SU-DHL-6 (cell line): ENCODE data around the gene EGFL7.

Source experiments
- H2AFZ ChIP-seq: fragments of 200-600 bp; sonication (generic); 2 replicates; pipeline ENCODE4 v1.6.1; 2014; ENCODE audit warnings: low read depth, mild to moderate bottlenecking, moderate library complexity, mixed read lengths, antibody characterized with exemption, low read length; ENCODE audit not compliant: severe bottlenecking
- H3F3A ChIP-seq: fragments of 200-600 bp; shearing (Covaris generic); 2 replicates; pipeline ENCODE4 v1.6.0; 2016; ENCODE audit warnings: antibody characterized with exemption, mild to moderate bottlenecking; ENCODE audit not compliant: insufficient read depth
- H3K27ac ChIP-seq: fragments of 200-600 bp; sonication (generic); 2 replicates; pipeline ENCODE4 v1.5.1; 2016; ENCODE audit warnings: low read depth, mild to moderate bottlenecking, low read length, moderate library complexity, mixed read lengths
- H3K27me3 ChIP-seq: fragments of 200-600 bp; sonication (generic), shearing (Covaris generic); 2 replicates; pipeline ENCODE4 v1.6.0; 2014; ENCODE audit warnings: mild to moderate bottlenecking, low read length
- H3K36me3 ChIP-seq: fragments of 200-600 bp; sonication (generic); 2 replicates; pipeline ENCODE4 v1.6.1; 2014; ENCODE audit warnings: mild to moderate bottlenecking, low read length, mixed read lengths
- H3K4me2 ChIP-seq: fragments of 300-600, 200-600 bp; shearing (Covaris generic), sonication (generic); 2 replicates; pipeline ENCODE4 v1.6.0; 2014; ENCODE audit warnings: low read length, low read depth, mild to moderate bottlenecking; ENCODE audit not compliant: poor library complexity, severe bottlenecking
- H3K4me3 ChIP-seq: fragments of 200-600 bp; sonication (generic); 2 replicates; pipeline ENCODE4 v1.5.1; 2014; ENCODE audit warnings: antibody characterized with exemption, low read length, mild to moderate bottlenecking, mixed read lengths; ENCODE audit not compliant: insufficient read depth, poor library complexity, severe bottlenecking
- H3K79me2 ChIP-seq: fragments of 200-600 bp; sonication (generic); 2 replicates; pipeline ENCODE4 v1.6.1; 2014; ENCODE audit warnings: mild to moderate bottlenecking, low read length, moderate library complexity; ENCODE audit not compliant: insufficient read depth
- H3K9ac ChIP-seq: fragments of 200-600 bp; sonication (generic); 2 replicates; pipeline ENCODE4 v1.7.0; 2014; ENCODE audit warnings: mild to moderate bottlenecking, low read length
- H3K9me2 ChIP-seq: fragments of 200-600 bp; sonication (generic); replicated peaks from 2 replicates; pipeline ENCODE4 v1.6.1; 2014; ENCODE audit warnings: low read length; ENCODE audit not compliant: insufficient read depth
- H3K9me3 ChIP-seq: fragments of 200-600 bp; sonication (generic); 2 replicates; pipeline ENCODE4 v1.6.1; 2014; ENCODE audit warnings: low read length, mixed read lengths; ENCODE audit not compliant: insufficient read depth
- H4K20me1 ChIP-seq: fragments of 200-600 bp; sonication (generic); 2 replicates; pipeline ENCODE4 v1.6.1; 2014; ENCODE audit warnings: low read depth, mild to moderate bottlenecking, antibody characterized with exemption, low read length, moderate library complexity, mixed read lengths
- CTCF ChIP-seq: fragments of 200-600 bp; sonication (generic); IDR thresholded peaks from one replicate; pipeline ENCODE4 v1.5.1; 2017; ENCODE audit warnings: antibody characterized with exemption, mild to moderate bottlenecking, low read length, moderate library complexity; ENCODE audit not compliant: insufficient read depth, poor library complexity, severe bottlenecking
- EZH2phosphoT487 ChIP-seq: fragments of 200-600 bp; sonication (generic), shearing (Covaris generic); conservative IDR thresholded peaks from 2 replicates; pipeline ENCODE4 v1.6.1; 2018; ENCODE audit warnings: mild to moderate bottlenecking, antibody characterized with exemption, low read length, moderate library complexity, mixed read lengths

EGFL7 gene

GRCh38 chr9:136628268-136628667 lies 34.4 kb upstream of the EGFL7 start:
- H4K20me1 ChIP-seq, result no peaks in the 10 kb centered on the region
- no peak overlapping the region for H3K4me2 ChIP-seq
- no peak overlapping the region for H3K9ac ChIP-seq
- H3K27me3 ChIP-seq, result no peaks in the 10 kb centered on the region
- no peaks in the 10 kb centered on the region for H3K36me3 ChIP-seq
- H3K79me2 ChIP-seq, result no peaks in the 10 kb centered on the region
- no peak overlapping the region for H3K4me3 ChIP-seq
- no peak overlapping the region for H2AFZ ChIP-seq
- no peaks in the 10 kb centered on the region for H3F3A ChIP-seq
- H3K27ac ChIP-seq, result no peak overlapping the region
- no peaks in the 10 kb centered on the region for H3K9me2 ChIP-seq
- TF ChIP-seq EZH2phosphoT487, result no peak
- TF ChIP-seq CTCF, result no peak
- no peaks in the 10 kb centered on the region for H3K9me3 ChIP-seq

- Histone ChIP-seq H3F3A (no peaks in the 10 kb centered on the region), H3K79me2 (no peaks in the 10 kb centered on the region), H3K9me3 (no peaks in the 10 kb centered on the region), H4K20me1 (no peaks in the 10 kb centered on the region), H3K9me2 (no peaks in the 10 kb centered on the region), H3K9ac (no peak overlapping the region), H3K27me3 (no peaks in the 10 kb centered on the region), H2AFZ (no peak overlapping the region), H3K4me3 (no peak overlapping the region), H3K27ac (no peak overlapping the region), H3K4me2 (no peak overlapping the region), H3K36me3 (no peaks in the 10 kb centered on the region)
- TF ChIP-seq CTCF (no peak), EZH2phosphoT487 (no peak)
These were observed 33.5 kb upstream of the EGFL7 start for GRCh38 chr9:136629001-136629878.

- no peak overlapping the region for H3K4me2 ChIP-seq
- no peaks in the 10 kb centered on the region for H4K20me1 ChIP-seq
- no peaks in the 10 kb centered on the region for H3K36me3 ChIP-seq
- H3K27me3 ChIP-seq, result no peaks in the 10 kb centered on the region
- TF ChIP-seq CTCF (no peak), EZH2phosphoT487 (no peak)
- no peaks in the 10 kb centered on the region for H3K9me2 ChIP-seq
- no peaks in the 10 kb centered on the region for H3F3A ChIP-seq
- no peak overlapping the region for H3K27ac ChIP-seq
- no peak overlapping the region for H3K4me3 ChIP-seq
- H3K9me3 ChIP-seq, result no peaks in the 10 kb centered on the region
- H2AFZ ChIP-seq, result no peak overlapping the region
- H3K79me2 ChIP-seq, result no peaks in the 10 kb centered on the region
- H3K9ac ChIP-seq, result no peak overlapping the region
These were observed 32.6 kb upstream of the EGFL7 start for GRCh38 chr9:136629879-136630661.
